Middle frontal gyrus (tissue), 1 donor: ENCODE data around the gene VPS33A.
"Not testable (repeated sequence)": the region's sequence is repeated elsewhere in the genome, so short reads cannot be mapped to it uniquely, and the experiment has no call there.

Experiments used
- DNase-seq: peaks from one replicate; pipeline ENCODE4 v3.0.0-alpha.2; 2015; ENCODE audit warnings: low spot score; ENCODE audit errors: extremely low spot score

The VPS33A gene

DNA sequence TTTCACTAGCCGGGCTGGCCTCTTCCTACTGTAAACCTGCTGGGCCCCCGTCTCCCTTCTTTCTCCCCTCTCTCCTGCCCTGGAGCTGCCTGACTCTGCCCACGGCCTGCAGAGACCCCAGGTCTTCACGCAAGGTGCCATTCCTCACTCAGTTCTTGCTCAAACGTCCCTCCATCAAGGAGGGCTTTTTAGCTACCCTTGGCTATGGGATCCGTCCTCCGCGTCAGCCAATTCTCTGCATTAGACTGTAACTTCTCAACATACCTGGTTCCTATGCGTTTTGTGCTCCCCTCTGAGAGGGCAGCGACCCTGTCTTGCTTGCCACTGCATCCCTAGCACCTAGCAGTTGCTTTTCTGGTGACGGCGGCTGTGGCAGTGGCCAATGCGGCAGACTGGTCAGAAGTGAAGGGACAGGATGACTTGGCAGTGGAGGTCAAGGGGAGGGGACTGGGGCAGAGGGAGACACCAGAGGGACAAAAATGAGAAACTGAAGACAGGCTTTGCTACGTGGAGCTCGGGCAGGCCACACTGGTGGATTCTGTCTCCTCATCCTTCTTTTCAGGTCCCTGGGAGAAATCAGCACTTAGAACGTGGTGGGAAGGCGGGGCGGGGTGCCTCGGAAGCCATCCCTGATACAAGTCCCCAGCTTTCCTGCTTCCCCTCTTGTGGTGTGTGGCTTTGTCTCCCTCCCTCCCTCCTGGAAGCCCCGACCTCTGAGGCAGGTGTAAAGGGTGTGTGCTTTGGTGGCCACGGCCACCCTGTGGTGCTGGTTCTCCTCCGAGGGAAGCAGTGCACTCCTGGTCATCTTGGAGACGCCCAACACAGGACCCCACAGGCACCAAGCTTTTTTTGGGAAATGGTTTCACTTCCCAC is 61.0 kb downstream of the VPS33A start:
- no peak for DNase-seq

GRCh38 chr12:122204167-122205052 is 61.9 kb downstream of the VPS33A start:
- DNase-seq = no peak

DNA sequence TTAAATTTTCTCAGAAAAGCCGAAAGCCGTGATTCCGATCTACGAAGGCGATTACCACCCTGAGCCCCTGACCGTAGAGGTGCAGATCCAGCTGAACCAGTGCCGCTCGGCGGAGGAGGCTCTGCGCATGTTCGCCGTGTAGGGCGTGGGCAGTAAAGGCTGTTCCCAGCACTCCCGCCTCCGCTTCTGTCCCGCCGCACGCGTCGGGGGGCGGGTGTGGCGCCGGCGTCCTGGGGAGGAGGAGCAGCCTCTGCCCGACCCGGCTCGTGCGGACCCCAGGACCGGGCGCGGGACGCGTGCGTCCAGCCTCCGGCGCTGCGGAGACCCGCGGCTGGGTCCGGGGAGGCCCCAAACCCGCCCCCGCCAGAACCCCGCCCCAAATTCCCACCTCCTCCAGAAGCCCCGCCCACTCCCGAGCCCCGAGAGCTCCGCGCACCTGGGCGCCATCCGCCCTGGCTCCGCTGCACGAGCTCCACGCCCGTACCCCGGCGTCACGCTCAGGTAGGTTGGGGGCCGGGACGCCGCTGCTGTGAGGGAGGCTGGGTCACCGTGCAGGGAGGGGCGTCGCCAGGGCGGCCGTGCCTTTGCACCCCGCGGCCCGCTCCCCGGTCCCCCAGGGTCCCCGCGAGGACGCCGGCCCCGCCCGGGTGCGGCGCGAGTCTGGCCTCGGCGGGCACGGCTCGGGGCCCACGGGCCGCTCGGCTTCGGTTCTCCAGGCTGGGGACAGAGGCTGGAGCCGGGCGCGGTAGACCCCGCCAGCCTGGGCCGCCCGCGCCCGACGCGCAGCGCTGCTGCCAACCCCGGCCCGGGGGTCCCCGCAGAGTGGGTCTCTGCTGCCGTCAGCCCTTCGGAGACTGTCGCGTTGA is 62.8 kb downstream of the VPS33A start, which contains the start of gene B3GNT4:
Gene B3GNT4, plus strand, starts transcription at position 409 of the 866 bp plus-strand sequence. CDS start 910 bp downstream, outside the sequence.
- no peak for DNase-seq

DNA sequence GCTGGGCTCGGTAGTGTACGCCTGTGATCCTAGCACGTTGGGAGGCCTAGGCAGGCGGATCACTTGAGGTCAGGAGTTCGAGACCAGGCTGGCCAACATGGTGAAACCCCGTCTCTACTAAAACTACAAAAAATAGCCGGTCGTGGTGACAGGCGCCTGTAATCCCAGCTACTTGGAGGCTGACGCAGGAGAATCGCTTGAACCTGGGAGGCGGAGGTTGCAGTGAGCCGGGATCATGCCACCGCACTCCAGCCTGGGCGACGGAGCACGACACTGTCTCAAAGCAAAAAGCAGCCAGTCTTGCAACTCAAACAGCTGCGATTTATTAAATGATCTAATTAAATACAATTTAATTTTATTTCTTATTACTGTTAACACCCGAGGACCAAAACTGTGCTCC is 63.5 kb downstream of the VPS33A start:
- DNase-seq = not testable (repeated sequence)

GRCh38 chr12:122202017-122202416 is 64.3 kb downstream of the VPS33A start:
- DNase-seq = no peak

- DNase-seq = no peak
Measured at GRCh38 chr12:122201381-122201780, 64.9 kb downstream of the VPS33A start.

DNA sequence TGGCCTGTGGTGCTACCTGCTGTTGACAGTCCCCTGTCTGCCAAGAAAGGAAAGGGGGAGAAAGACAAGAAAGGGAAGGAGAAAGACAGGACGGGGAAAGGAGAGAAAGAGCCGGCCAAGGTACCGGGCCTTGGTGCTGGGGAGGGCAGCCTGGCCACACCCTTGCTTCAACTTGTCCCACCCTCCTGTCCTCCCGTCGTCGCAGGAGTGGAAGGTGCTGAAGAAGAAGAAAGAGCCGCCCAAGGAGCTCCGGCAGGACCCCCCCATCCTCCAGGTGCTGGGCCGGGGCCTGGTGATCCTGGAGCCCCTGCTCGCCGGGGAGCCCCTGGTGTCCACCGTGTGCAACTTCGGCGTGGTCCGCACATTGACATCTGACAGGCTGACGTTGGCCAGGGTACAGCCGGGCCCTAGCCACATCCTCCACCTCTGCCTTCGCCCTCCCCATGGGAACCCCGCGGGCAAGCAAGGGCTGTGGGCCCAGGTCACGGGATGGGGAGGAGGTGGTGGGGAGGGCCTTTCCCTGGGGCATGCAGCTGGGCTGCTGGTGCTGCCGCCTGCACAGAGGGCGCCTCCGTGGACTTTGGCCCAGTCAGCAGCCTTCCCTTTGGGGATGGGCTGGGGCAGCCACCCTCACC is 65.6 kb downstream of the VPS33A start:
- DNase-seq = no peak

- DNase-seq = no peak
Measured at GRCh38 chr12:122199484-122200355, 66.6 kb downstream of the VPS33A start.

DNA sequence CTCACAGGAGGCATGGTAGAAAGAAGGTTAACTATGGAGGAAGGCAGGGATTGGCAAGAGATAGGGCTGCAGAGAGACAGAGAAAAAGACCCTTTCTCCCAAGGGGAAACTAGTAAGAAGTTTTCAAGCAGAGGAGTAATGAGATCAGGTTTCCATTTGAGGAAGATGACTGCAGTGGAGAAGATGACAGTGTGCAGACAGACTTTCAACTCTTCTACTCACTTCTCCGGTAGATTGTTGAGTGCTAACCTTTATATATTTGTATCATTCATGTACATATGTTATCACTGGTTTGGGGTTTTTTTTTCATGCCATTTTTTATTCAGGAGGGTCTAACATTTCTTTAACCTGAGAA is 68.7 kb downstream of the VPS33A start:
- no peak for DNase-seq

DNA sequence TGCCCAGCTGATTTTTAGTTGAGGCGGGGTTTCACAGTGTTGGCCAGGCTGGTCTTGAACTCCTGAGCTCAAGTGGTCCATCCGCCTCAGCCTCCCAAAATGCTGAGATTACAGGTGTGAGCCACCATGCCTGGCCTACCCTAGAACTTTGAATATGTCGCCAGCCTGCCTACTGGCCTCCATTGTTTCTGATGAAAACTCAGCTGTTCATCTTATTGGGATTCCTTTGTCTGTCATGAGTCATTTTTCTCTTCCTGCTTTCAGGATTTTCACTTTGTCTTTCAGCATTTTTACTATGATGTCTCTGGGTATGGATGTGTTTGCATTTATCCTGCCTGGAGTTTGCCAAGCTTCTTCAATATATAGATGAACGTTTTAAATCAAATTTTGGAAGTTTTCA is 70.9 kb downstream of the VPS33A start:
- DNase-seq = no peak

DNA sequence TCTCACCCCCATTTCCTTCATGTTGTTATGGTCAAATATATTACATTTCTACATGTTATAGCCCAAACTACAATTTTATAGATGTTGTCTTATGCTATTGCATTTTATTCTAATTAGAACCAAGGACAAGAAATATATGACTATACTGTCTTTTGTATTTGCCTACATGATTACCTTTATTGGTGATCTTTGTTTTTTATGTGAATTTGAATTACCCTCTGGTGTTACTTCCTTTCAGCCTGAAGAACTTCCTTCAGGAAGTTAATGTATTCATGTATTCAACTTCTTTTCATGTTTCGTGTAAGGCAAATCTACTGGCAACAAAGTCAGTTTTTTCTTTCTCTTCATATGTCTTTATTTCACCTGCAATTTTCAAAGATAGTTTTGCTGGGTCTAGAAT is 71.5 kb downstream of the VPS33A start:
- DNase-seq = no peak

GRCh38 chr12:122192441-122192840 is 73.9 kb downstream of the VPS33A start:
- DNase-seq = no peak

DNA sequence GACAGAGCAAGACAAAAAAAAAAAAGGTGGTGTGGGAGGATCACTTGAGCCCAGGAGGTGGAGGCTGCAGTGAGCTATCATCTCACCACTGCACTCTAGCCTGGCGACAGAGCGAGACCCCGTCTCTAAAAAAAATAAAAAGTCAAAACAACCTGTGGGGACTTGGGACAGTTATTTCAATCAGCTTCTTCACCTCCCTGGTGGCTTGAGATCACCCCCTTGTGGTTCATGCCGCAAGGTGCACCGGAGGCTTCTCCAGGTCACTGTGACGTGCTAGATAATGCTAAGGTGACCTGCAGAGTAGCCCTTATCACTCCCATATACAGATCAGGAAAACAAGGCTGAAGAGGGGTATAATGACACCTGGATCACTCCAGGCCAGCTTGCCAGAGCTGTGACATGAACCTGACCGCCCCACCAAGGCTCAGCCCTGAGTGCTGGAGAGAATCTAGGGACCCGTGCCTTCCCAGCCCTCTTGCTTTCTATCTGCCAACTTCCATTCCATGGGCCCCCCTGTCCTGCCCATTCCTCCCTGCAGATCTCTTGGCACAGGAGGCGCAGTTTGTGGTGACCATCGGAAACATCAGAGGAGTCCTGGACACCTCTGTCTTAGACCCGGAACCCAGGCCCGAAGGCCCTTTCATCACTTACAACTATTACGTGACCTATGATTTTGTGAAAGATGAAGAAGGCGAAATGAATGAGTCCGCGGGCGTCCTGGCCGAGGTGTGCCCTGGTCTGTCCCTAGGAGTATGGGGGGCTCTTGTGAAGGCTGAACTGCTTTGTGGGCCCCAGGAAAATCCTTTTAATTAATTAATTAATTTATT is 75.2 kb downstream of the VPS33A start:
- DNase-seq = no peak

DNA sequence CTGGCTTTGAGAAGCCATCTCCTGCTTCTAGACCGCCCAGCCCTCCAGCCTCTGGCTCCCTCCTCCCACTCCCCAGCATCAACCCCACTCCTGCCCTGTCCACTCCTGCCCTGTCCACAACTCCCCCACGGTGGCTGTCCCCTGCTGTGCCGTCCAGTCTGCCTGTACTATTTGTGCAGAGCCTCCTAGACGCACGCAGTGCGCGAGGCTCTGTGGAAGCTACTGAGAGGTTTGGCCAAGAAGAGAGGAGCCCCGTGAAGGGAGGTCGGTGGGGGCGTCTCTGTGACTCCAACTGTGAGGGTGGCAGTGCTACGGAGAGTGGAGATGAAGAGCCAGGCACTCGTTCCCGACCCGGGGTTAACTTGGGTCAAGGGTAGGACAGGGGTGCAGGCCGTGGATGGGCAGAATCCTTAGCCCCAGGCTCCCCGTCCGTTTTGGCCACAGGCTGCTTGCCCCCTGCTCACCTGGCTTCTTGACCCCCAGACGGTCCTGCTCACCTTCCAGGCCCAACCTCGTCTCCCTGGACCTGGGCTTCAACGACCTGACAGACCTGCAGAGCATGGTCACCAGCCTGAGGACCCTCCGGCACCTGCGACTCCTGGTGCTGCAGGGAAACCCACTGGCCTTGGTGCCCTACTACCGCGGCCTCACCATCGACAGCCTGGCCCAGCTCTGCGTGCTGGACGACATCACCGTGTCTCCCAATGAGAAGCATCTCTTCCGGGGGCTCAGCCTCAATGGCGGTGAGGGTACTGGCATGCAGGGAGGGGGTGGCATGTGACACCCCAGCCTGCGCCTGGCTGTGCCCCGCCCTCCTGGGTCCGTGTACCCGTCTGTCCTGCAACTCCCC is 76.4 kb downstream of the VPS33A start:
- DNase-seq = no peak

DNA sequence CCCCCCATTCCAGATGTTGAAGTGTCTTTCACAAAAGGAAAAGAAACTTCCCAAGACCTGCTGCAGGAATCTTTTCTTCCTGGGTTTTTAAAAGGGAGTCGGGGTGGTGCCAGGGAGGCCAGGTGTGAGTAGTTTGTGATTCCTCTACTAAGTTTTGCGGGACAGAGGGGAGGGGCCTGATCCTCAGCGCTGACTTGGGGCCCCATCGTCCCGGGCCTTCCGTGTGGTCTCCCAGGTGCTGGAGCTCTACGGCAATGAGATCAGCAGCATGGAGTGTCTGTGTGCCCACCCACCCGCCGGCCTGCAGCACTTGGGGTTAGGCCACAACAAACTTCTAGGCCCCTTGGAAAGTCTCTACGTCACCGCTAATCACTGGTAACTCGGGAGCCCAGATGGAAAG is 78.8 kb downstream of the VPS33A start:
- no peak for DNase-seq

DNA sequence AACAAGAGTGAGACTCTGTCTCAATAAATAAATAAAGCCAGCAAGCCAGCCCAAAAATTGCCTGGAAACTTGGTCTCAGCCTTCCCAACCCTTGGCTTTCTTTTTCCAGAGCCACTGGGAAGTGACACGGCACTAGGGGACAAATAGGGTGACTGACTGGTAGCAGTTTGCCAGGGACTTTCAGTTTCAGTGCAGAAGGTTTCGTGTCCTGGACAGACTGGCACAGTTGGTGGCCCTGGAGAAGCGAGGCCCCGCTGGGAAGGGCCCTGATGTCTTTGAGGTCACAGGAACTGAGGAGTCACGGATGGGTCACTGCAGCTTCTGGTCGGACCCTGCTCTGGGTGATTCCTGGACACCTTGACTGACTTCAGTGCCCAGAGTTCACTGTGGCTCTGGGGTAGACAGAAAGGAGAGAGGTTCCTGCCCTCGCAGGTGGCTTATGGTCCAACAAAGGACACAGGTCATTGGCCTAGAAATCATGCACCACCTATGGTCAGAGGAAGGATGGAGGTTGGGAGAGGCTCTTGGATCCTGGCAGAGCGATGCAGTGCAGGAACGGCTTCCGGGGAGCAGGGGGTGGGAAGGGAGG is 80.7 kb downstream of the VPS33A start:
- DNase-seq = no peak

DNA sequence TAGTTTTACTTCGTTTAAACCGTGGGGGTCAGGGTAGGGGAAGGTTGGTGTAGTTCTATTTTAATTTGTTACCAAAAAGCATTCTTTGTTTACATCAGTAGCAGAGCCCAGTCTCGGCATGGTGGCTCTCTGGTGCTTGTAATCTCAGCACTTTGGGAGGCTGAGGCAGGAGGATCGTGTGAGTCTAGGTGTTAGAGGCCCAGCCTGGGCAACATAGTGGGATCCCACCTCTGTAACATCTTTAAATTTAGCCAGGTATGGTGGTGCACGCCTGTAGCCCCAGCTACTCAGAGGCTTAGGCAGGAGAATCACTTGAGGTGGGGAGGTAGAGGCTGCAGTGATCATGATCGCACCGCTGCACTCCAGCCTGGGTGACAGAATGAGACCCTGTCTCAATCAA is 81.2 kb downstream of the VPS33A start:
- DNase-seq = no peak

DNA sequence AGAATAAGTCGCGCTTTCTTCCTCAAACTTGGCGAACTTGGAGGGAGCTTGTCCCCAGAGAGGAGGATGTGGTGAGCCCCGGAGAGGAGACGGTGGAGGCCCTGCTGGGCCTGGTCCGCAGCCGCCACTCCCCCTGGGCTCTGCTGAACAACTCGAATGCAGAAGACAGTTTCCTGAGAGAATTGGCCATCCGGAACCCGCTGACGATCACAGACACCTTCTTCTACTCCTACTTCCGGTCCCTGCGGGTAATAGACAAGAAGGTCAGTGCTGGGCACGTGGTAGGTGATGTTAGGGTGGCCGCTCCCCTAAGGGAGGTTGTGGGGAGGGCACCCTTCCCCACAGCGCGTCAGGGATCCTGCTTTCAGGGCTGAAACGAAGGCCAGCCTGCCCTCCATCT is 81.8 kb downstream of the VPS33A start:
- DNase-seq = no peak
